Upper lobe of left lung (tissue), 6 donors: Measurements from ENCODE around the gene HSPG2. TPM values are rescaled to one million over a fixed set of nuclear protein-coding genes. Genes with fewer than 3 reads are reported as not detected.

Experiments
- ATAC-seq, 2 donors: fragments of 200-7000 bp; cut with Tn5 transposase; one replicate each; pipeline ENCODE4 v1.9.1; 2022; ENCODE audit warnings: mild to moderate bottlenecking in 2 of 2, moderate library complexity in 2 of 2; ENCODE audit not compliant: low FRiP score in 2 of 2
- DNase-seq, 2 donors: peaks; one replicate each; pipeline ENCODE4 v3.0.0-alpha.2; 2019 to 2020
- H3K27ac ChIP-seq, 4 donors: fragments of 200-600 bp; sonication (generic); one replicate each; pipeline ENCODE4 v1.5.1; 2016 to 2019
- H3K27me3 ChIP-seq, 4 donors: fragments of 200-600 bp; sonication (generic); one replicate each; pipeline ENCODE4 v1.5.1; 2017 to 2019
- H3K36me3 ChIP-seq, 4 donors: fragments of 200-600 bp; sonication (generic); one replicate each; pipeline ENCODE4 v1.5.1; 2016 to 2019
- H3K4me1 ChIP-seq, 4 donors: fragments of 200-600 bp; sonication (generic); one replicate each; pipeline ENCODE4 v1.5.1; 2018 to 2019
- H3K4me3 ChIP-seq, 4 donors: fragments of 200-600 bp; sonication (generic); one replicate each; pipeline ENCODE4 v1.5.1; 2017 to 2019; ENCODE audit warnings: mild to moderate bottlenecking in 2 of 4, moderate library complexity in 1 of 4
- H3K9me3 ChIP-seq, 4 donors: fragments of 200-600 bp; sonication (generic); one replicate each; pipeline ENCODE4 v1.5.1; 2018 to 2019
- EP300 ChIP-seq, 4 donors: sonication (generic); formaldehyde crosslinking; IDR thresholded peaks; one replicate each; pipeline ENCODE4 v1.5.1; 2017; ENCODE audit warnings: antibody characterized with exemption in 4 of 4, control low read depth in 2 of 4
- POLR2A ChIP-seq, 4 donors: fragments of 450-650 bp; IDR thresholded peaks; one replicate each; pipeline ENCODE4 v1.5.1; 2016 to 2017; ENCODE audit warnings: antibody characterized with exemption in 4 of 4, mild to moderate bottlenecking in 2 of 4
- POLR2AphosphoS5 ChIP-seq, 2 donors: sonication (generic); formaldehyde crosslinking; IDR thresholded peaks; one replicate each; pipeline ENCODE4 v1.5.1; 2017; ENCODE audit warnings: antibody characterized with exemption in 2 of 2
- WGBS, 2 donors: methylation state at CpG; one replicate each; pipeline ENCODE4 v1.1.5; 2017 to 2018; 5-methylcytosine and 5-hydroxymethylcytosine counted together
- total RNA-seq, 6 donors: library from RNA; depleted of rRNA in 4 of 6; stranded (reverse); fragments of >200 nt in 4 of 6; gene quantifications; one replicate each; pipeline versions ENCODE4 v1.1.0 to v1.2.1, GENCODE V29; 2016 to 2021
- TF ChIP-seq, protein P1 (sequence below), 6 experiments: fragments of 450-650 bp in 4 of 6; fragments of 200-600 bp in 2 of 6; sonication (generic) in 2 of 6; IDR thresholded peaks; one replicate each; pipeline ENCODE4 v1.5.1; 2016 to 2019; ENCODE audit warnings: antibody characterized with exemption in 6 of 6
- donor health status: DM: no; HTN: no; CAD: no; lungs with moderate emphysema.
- donor health status: DM: no; HTN: yes; CAD: no; lungs with severe emphysema.

The HSPG2 gene
- total RNA-seq, 6 donors from 2014 or later = 104 to 433 (median 227) TPM

DNA sequence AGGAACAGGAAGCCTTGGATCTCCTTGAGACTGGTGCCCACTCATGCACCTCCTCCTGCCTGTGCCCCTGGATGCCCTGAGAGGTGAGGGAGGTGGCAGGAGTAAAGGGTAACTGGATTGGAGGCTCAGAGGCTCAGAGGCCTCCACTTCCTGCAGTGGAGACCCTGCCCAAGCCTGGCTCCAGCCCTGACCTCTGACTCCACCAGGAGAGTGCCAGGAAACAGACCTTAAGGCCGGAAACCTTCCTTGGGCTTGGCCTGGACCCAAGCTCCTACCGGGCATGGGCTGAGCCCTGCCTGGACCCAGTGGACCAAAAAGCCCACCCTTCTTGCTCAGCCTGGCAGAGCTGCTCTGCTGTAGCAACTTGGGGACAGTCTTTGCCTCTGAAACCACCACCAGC is 24.7 kb upstream of the HSPG2 start:
- DNase-seq (no peak), ATAC-seq (no peak)
- TF ChIP-seq POLR2AphosphoS5 (IDR thresholded peaks at IDR 0.05) = no peak
- Histone ChIP-seq H3K27me3 (no peaks in the 10 kb centered on the region), H3K9me3 (no peaks in the 10 kb centered on the region), H3K4me3 (no peak overlapping the region), H3K27ac (no peak overlapping the region), H3K36me3 (no peaks in the 10 kb centered on the region), H3K4me1 (peaks cover under 1 to 15% (median 6%) of the 10 kb centered on the region in 4 donors)
- WGBS, 2 donors = 61% methylated on average over 2 of the region's 2 CpGs; no CpG with 5 or more reads in 1 of the 2 donors

DNA sequence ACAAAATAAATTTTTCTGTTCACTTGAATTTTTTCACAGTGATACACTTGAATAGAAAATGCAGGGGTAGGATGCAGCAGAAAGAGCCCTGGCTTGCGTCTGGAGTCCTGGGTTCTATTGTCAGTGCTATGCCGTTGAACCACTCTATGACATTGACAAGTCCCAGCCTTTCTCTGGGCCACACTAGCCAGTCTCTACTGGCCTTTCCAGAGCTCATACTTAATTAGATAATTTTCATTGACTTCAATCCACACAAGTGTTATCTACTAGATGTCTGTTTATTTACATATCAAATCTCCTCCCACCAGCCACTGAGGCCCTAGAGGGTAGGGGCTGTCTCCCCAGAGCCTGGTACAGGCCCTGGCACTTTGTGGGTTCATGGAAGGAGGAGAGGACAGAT is 24.2 kb upstream of the HSPG2 start:
- no peak for TF ChIP-seq POLR2A (IDR thresholded peaks at IDR 0.05)
- TF ChIP-seq EP300 (IDR thresholded peaks at IDR 0.05) = no peak
- TF ChIP-seq POLR2AphosphoS5 (IDR thresholded peaks at IDR 0.05) = no peak
- TF ChIP-seq, protein P1, sequence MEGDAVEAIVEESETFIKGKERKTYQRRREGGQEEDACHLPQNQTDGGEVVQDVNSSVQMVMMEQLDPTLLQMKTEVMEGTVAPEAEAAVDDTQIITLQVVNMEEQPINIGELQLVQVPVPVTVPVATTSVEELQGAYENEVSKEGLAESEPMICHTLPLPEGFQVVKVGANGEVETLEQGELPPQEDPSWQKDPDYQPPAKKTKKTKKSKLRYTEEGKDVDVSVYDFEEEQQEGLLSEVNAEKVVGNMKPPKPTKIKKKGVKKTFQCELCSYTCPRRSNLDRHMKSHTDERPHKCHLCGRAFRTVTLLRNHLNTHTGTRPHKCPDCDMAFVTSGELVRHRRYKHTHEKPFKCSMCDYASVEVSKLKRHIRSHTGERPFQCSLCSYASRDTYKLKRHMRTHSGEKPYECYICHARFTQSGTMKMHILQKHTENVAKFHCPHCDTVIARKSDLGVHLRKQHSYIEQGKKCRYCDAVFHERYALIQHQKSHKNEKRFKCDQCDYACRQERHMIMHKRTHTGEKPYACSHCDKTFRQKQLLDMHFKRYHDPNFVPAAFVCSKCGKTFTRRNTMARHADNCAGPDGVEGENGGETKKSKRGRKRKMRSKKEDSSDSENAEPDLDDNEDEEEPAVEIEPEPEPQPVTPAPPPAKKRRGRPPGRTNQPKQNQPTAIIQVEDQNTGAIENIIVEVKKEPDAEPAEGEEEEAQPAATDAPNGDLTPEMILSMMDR (IDR thresholded peaks at IDR 0.05) = no peak
- peaks cover 5 to 18% (median 10%) of the 10 kb centered on the region in 4 donors for H3K4me1 ChIP-seq
- no peak for ATAC-seq
- H3K4me3 ChIP-seq = no peak overlapping the region
- no peaks in the 10 kb centered on the region for H3K36me3 ChIP-seq
- H3K9me3 ChIP-seq = no peaks in the 10 kb centered on the region
- no peaks in the 10 kb centered on the region for H3K27me3 ChIP-seq
- 91 to 92% methylated on average over 2 of the region's 2 CpGs for WGBS, 2 donors
- no peak overlapping the region for H3K27ac ChIP-seq
- no peak for DNase-seq

DNA sequence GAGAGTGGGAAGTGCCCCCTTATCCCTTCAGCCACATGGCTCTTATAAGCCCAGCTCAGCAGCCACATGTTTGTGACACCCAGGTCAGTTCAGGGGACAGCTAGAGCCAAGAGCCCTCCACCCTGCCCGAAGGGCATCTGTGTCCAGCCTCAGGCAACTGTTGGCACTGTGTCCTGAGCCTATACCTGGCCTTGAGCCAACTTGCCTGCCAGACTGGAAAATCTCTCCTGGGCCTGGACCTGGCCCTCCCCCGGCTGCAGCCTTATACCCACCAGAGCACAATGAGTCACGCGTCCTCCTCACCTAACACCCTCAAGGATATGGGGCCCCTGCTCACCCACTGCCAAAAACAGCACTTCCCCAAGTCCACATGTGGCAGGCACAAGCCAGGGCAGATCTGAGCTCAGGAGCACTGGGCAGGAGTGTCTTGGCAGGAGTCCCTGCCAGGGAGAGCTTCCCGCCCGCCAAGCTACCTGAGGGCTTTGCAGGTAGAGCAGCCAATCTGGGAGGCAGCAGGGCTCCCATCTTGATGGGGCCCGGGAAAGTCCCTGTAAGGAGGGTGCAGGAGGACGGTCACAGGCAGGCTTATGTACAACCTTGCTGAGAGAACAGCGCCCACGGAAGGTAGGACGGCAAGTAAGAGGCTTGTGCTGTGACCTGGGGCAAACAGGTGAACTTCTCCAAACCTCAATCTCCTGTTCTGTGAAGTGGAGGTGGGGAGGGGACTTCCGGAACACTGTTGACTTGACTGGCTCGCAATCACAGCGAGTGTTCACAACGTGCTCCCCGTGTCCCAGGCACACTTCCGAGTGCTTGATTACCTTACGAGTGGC is 19.8 kb upstream of the HSPG2 start:
- peak in 1 of 2 donors; percentile 91 for DNase-seq
- WGBS, 2 donors = 53 to 64% methylated on average over 6 to 18 of the region's 18 CpGs
- Histone ChIP-seq H3K4me1 (peaks cover 11 to 27% (median 18%) of the 10 kb centered on the region in 4 donors), H3K9me3 (no peaks in the 10 kb centered on the region), H3K27me3 (no peaks in the 10 kb centered on the region), H3K27ac (peak overlapping the region; percentile 42 to 74 (median 64)), H3K4me3 (no peak overlapping the region), H3K36me3 (no peaks in the 10 kb centered on the region)
- no peak for TF ChIP-seq POLR2A (IDR thresholded peaks at IDR 0.05)
- TF ChIP-seq, protein P1 (IDR thresholded peaks at IDR 0.05) = peak in 1 of 6 experiments; percentile 11
- peak; percentile 23 to 39 for TF ChIP-seq POLR2AphosphoS5 (IDR thresholded peaks at IDR 0.05)
- peak in 1 of 4 donors; percentile 69 for TF ChIP-seq EP300 (IDR thresholded peaks at IDR 0.05)
- ATAC-seq = peak; percentile 59 to 91

DNA sequence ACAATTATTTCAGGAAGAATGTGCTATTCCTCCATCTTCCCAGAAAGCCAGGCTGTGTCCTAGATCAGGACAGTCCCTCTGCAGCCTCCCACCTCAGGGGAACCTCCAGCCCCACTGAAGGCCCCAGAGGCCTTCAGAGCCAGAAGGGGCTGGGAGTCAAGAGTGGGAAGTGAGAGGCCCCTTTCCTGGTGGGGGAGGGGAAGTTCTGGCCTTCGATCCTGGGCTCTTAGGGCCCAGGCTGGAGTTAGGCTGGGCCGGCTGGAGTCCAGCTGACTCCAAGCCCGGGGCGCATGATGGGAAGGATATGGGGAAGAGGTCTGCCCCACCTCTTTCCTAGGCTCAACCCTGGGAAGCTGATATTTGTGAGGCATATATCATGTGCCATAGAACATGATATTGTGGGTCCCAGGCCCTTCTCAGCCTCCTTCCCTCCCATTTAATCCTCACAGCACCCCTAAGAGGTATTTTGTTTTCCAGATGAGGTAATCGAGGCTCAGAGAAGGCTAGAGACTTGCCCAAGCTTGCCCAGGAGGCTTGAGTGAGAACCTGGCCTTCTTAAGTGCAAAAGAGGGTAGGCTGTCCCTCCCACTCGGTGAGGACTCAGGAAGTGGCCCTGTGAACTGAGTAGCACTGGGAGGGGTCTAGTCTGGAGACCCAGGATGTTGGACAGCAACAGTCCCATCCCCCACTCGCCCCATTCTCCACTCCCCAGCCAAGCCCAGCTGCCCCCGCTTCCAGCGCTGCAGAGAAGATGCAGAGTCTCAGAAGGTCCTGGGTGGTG is 18.6 kb upstream of the HSPG2 start:
- TF ChIP-seq, protein P1 (IDR thresholded peaks at IDR 0.05) = no peak
- Histone ChIP-seq H3K36me3 (no peaks in the 10 kb centered on the region), H3K27ac (peak overlapping the region; percentile 48 to 74 (median 64)), H3K4me1 (peaks cover 11 to 27% (median 18%) of the 10 kb centered on the region in 4 donors), H3K4me3 (no peak overlapping the region), H3K27me3 (no peaks in the 10 kb centered on the region), H3K9me3 (no peaks in the 10 kb centered on the region)
- peak in 1 of 2 donors; percentile 58 for DNase-seq
- 60 to 69% methylated on average over 4 to 8 of the region's 9 CpGs for WGBS, 2 donors
- peak in 1 of 2 donors; percentile 43 for ATAC-seq

DNA sequence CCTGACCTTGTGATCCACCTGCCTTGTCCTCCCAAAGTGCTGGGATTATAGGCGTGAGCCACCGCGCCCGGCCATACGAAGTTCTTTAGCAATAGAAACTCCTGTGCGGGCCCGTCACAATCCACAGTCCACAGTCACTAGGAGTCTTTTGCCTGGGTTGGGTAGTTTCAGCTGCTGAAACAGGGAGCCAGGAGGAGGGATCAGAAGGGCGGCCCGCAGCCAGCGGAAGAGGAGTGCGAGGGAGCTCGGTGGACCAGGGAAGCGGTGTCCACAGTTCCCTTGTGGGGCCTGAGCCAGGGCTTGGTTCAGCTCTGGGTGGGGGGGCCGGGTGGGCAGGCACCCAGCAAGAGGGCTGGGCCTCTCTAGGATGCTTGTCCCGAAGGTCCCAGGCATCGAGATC is 17.9 kb upstream of the HSPG2 start:
- H3K27me3 ChIP-seq = no peaks in the 10 kb centered on the region
- 81 to 85% methylated on average over 16 of the region's 16 CpGs for WGBS, 2 donors
- peaks cover 11 to 27% (median 18%) of the 10 kb centered on the region in 4 donors for H3K4me1 ChIP-seq
- TF ChIP-seq EP300 (IDR thresholded peaks at IDR 0.05) (no peak), POLR2AphosphoS5 (IDR thresholded peaks at IDR 0.05) (no peak), POLR2A (IDR thresholded peaks at IDR 0.05) (no peak)
- TF ChIP-seq, protein P1 (IDR thresholded peaks at IDR 0.05) = no peak
- H3K27ac ChIP-seq = peak overlapping the region in 3 of 4 donors; percentile 48 to 66 (median 63)
- ATAC-seq (peak in 1 of 2 donors; percentile 70), DNase-seq (peak in 1 of 2 donors; percentile 66)
- H3K36me3 ChIP-seq = no peaks in the 10 kb centered on the region
- no peak overlapping the region for H3K4me3 ChIP-seq
- no peaks in the 10 kb centered on the region for H3K9me3 ChIP-seq
